Mesenteric fat pad (tissue), 1 donor: ENCODE results near the gene RNU1-3. TPM values are rescaled to one million over a fixed set of nuclear protein-coding genes. Genes with fewer than 3 reads are reported as not detected.
"Not testable (repeated sequence)": the region's sequence is repeated elsewhere in the genome, so short reads cannot be mapped to it uniquely, and the experiment has no call there.

Experiments
- DNase-seq: peaks from one replicate; pipeline ENCODE4 v3.0.0-alpha.2; 2020; ENCODE audit warnings: low spot score
- total RNA-seq: library from RNA; stranded (reverse); fragmentation: NEBNext Ultra II Directional; extraction: Animal tissue kit (Norgen Biotek cat#: 25700); gene quantifications from one replicate; pipeline ENCODE4 v1.2.1, GENCODE V29; 2021
- donor health status: DM: yes; HTN: yes; CAD: no.

Gene RNU1-3
- total RNA-seq, 1 donor from 2014 or later: 6,165 TPM

DNA sequence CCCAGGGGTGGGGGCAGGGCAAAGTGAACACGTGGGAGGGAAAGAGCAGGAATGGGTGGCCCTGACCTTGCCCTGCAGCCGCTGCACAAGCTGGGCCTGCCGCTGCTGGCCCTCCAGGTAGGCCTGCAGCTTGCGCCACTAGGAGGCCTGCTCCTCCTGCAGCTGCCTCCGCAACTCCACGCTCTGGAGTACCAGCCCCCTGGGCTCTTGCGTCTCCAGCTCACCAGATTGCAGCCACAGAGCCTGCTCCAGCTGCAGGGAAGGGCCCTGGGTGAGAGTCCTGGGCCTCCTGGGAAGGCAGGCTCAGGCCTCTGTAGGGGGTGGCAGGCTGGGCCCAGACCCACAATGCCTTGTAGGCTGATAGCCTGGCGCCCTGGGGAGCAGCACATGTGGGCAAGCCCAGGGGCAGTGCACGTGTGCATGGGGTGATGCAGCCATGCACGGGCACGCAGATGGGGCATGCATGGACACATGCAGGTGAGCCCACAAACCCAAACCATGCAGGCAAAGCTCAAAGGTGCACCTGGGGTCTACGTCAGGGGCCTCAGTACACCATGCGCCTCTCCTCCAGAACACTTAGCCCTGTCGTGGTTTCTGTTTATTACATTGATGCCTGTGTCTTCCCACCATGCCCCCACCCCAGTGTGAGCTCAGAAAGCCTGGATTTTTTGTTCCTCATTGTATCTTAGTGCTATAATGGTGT is 9.6 kb downstream of the RNU1-3 start:
- DNase-seq: not testable (repeated sequence)

DNA sequence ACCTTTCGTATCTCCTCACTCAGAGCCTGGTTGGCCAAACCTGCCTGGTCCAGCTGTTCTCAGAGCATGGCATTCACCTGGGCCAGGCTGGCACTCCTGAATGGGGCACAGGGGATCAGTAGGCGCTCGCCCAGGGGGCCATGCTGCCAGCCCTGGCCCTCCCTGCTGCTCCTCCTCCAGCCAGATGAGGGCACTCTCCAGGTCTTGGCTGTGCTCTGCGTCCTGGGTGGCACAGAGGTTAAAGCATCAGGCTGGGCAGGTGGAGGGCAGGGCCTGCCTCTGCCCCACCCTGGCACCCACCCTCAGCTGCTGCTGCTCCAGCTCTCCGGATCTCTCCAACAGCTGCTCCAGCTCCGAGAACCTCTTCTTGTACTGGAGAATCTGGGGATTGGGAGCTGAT is 10.2 kb downstream of the RNU1-3 start:
- DNase-seq: not testable (repeated sequence)

DNA sequence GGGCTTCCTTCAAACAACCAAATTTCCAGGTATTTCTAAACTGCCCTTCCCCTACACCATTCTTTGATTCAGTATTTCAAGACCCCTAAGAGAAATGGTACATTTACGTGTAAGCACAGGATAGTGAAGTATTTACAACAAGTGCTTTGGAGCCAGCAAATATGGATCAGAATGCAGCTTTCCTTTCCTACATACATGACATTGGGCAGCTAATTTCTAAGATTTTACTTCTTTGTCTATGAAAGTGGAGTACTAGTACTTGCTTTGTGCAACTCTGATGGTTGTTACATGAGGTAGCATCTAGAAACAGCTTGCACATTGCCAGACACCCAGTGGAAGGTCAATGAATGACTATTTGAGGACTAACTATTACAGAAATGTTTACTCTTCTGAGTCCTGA is 15.2 kb downstream of the RNU1-3 start:
- DNase-seq: not testable (repeated sequence)

DNA sequence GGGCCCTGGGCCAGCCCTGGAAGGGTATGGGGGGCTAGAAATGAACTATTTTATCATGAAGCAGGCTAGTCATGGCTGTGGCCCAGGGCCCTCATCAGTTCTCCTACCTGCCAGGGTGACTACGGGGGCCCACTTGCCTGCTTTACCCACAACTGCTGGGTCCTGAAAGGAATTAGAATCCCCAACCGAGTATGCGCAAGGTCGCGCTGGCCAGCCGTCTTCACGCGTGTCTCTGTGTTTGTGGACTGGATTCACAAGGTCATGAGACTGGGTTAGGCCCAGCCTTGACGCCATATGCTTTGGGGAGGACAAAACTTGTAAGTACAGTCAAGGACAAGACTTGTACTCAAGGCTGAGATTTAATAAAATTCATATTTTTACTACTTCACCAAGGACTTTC is 16.8 kb downstream of the RNU1-3 start:
- peak; percentile 85 for DNase-seq

DNA sequence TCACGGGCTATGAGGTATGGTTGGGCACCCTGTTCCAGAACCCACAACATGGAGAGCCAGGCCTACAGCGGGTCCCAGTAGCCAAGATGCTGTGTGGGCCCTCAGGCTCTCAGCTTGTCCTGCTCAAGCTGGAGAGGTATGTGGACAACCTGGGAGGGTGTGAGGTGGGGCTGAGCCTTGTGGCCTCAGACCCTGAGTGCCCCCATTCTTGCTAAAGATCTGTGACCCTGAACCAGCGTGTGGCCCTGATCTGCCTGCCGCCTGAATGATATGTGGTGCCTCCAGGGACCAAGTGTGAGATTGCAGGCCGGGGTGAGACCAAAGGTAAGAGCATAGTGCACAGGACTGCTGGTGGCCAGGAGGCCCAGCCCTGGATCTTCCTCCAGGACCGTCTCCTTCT is 17.4 kb downstream of the RNU1-3 start:
- peak; percentile 75 for DNase-seq

DNA sequence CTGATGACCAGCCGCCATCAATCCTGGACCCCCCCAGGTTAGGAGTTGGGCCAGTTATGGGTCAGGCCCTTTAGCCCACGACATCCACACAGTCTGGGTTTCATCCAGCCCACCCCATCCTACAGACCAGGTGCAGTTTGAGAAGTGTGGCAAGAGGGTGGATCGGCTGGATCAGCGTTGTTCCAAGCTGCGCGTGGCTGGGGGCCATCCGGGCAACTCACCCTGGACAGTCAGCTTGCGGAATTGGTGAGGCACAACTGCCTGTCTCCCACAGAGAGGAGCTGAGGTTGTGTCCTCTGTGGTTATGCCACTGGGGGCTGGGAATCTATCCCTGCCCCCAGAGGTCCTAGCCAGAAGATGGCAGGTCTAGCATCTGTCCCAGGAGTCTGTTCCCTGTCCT is 18.0 kb downstream of the RNU1-3 start:
- DNase-seq: peak; percentile 89

DNA sequence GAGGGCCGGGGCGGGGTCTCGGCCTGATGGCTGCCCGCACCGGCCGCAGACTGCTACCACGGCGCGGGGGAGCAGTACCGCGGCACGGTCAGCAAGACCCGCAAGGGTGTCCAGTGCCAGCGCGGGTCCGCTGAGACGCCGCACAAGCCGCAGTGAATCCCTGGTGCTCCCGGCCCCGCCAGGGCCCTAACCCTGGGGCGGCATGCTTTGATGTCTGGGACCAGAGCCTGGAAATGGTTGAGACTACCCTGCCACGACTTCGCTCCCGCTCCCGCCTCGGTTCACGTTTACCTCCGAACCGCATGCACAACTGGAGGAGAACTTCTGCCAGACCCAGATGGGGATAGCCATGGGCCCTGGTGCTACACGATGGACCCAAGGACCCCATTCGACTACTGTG is 18.5 kb downstream of the RNU1-3 start:
- peak; percentile 87 for DNase-seq

DNA sequence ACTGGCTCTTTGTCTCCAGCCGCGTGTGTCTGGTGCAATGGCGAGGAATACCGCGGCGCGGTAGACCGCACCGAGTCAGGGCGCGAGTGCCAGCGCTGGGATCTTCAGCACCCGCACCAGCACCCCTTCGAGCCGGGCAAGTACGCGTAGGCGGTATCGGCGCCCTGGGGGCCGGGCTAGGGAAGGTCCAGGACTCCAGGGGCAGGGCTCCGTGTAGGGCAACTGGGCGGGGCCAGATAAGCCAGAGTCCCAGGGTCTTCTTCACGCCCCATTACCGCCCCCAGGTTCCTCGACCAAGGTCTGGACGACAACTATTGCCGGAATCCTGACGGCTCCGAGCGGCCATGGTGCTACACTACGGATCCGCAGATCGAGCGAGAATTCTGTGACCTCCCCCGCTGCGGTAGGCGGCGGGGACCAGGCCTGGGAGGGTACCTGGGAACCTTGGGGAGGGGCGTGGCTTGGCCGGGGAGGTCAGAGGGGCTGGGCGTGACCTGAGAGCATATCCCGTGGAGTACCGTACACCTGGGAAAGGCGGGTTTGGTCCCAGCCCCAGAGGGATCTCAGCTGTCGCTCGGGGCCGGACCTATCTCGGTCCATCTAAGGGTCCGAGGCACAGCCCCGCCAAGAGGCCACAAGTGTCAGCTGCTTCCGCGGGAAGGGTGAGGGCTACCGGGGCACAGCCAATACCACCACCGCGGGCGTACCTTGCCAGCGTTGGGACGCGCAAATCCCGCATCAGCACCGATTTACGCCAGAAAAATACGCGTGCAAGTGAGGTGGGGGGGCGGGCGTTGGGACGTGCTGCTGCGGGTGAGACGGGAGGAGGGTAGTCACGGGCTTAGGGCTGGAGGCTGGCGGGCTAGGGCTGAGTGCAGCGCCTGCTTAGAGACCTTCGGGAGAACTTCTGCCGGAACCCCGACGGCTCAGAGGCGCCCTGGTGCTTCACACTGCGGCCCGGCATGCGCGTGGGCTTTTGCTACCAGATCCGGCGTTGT is 19.3 kb downstream of the RNU1-3 start:
- peak; percentile 89 for DNase-seq

DNA sequence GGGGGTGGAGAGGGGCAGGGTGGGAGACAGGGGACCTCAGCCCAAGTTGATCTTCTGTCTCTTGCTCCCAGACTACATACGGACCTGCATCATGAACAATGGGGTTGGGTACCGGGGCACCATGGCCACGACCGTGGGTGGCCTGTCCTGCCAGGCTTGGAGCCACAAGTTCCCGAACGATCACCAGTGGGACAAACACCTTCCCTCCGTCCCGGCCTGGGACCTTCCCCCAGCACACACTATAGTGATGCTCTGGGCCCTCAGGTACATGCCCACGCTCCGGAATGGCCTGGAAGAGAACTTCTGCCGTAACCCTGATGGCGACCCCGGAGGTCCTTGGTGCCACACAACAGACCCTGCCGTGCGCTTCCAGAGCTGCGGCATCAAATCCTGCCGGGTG is 20.0 kb downstream of the RNU1-3 start:
- DNase-seq: peak; percentile 68

DNA sequence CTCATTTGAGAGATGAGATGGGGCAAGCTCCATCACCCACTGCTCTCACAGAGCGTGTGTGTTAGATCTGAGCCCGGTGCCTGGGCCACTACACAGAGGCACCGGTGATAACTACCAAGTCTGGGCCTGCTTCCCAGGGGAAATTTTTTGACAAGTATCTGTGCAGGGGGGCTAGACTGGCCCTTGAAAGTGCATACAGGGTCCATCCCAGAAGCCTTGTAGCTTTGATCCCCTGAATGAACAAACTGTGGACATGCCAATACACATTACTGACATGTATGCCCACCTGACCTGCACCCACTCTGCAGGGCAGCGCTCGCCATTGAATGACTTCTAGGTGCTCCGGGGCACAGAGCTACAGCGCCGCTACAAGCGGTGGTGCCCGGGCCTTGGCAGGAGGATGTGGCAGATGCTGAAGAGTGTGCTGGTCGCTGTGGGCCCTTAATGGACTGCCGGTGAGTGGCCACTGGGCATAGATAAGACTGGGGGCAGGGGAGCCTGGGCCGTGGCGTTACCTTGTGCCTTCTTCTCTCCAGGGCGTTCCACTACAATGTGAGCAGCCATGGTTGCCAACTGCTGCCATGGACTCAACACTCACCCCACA is 20.6 kb downstream of the RNU1-3 start:
- peak; percentile 91 for DNase-seq

DNA sequence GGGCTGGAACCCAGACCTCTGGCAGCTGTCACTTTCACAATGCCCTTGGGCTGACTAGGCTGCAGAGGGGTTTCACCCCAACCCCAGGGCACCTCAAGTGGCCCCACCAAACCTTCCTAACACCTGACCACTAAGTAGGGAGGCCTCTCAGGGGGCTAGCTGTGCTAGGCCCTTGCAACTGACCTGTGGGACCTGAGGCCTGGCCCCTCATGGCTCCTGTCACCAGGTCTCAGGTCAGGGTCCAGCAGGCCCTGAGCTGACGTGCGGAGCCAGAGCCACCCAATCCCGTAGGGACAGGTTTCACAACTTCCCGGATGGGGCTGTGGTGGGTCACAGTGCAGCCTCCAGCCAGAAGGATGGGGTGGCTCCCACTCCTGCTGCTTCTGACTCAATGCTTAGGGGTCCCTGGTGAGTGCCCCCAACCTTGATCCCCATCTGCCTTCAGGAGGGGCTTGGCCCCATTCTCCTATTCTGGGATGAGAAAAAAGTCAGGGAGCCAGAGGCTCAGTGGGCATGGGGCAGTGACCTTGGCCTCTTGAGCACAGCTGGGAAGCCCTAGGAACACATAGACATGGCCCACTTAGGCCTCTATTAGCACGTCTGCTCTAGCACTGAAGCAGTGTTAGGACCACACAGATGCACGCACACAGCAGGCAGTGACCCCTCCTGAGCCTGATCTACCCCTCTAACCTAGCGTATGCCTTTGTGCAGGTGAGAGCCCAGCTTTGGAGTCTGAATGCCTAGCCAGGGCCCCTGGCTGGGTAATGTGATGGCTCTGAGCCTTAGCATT is 21.3 kb downstream of the RNU1-3 start:
- DNase-seq: peak; percentile 92

DNA sequence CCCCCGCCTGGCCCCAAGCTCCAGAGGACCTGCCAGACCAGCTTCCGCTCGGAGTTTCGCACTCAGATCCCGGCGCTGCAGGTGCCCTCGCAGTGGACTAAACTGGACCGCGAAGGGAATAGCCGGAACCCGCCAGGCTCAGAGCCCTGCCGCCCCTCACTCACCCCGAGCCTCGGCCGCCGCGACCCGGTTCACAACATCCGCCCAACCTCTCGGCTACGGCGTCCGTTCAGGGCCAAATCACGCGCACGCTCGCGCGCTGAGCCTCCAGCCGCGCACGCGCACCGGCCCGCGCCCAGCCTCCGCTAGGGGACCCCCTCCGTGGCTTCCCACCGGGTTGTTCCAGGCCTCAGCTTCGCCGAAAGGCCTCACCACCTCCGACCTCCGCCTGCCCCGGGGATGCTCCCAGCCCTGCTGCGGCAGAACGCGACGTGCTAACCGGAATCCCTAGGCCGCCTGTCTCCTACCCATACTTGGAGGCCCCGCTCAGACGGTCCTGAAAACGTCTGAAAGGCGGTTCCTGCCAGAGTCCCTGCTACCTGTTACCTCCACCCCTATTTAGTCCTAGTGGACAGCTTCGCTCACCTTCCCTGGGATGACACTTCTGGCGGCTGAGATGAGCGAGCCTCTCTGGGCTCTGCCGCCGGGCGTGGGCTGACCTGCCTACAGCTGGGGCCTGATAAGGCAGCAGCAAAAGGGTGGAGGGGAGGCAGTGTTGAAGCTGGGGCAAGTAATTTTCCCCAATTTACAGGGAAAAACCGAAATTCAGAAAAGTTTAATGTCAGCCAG is 22.1 kb downstream of the RNU1-3 start:
- DNase-seq: peak; percentile 100

DNA sequence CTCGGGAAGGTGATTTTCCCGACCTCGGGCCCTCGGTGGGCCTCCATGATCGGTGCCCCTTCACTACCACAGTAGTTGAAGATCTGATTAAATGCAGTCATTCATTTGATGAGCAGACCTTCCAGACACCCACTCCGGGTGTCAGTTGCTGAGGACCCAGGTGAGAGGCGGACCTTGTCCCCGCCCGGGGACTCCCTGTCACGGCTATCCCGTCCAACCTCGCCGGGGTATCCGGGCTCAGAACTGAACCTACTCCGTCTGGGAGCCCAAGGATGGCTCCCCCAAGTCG is 22.6 kb downstream of the RNU1-3 start:
- DNase-seq: no peak

DNA sequence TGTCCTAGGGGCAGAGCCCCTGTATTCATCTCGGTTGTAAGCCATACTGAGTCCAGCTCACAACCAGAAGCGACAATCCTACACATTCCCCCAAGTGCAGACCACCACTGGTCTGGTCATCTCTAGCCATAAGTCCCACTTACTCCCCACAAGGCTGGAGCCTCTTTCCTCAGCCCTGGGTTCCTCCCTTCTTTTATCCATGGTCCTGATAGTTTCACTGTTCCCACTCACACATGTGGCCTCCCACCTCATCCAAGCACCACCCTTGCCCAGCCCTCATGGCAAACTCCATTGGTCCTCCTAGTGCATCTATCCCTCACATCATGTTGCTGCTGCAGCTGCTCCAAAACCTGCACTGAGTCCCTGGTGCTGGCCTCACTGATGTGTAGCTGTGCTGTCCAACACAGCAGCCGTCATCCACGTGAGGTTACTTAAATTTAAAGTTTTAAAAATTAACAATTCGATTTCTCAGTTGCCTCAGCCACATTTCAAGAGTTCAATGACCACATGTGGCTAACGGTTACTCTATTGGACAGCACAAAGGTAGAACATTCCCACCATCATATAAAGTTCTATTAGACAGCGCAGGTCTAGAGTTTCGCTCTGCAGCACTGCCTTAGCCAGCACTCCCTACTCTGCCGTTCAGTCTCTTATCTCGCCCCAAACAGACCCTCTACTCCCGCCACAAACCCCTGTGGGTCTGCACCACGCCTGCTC is 23.1 kb downstream of the RNU1-3 start:
- DNase-seq: peak; percentile 90

DNA sequence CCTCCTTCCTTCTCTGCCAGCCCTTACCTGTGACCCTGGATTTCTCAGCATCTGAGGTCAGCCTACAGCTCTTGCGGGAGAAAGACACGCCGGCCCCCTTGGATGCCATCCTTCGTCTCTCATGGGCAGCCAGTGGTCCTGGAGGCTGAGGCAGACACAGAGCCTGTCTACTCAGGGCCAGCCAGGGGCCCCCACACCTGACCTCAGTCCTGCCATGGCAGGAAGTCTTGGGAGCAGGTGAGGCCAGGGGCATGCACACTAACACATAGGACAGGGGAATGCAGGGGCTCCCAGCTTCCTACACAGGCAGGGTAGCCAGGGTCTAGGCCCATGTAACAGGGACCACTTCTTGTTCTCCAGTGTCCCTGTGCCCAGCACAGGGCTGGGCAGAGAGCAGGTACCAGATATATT is 23.7 kb downstream of the RNU1-3 start:
- DNase-seq: peak; percentile 93

DNA sequence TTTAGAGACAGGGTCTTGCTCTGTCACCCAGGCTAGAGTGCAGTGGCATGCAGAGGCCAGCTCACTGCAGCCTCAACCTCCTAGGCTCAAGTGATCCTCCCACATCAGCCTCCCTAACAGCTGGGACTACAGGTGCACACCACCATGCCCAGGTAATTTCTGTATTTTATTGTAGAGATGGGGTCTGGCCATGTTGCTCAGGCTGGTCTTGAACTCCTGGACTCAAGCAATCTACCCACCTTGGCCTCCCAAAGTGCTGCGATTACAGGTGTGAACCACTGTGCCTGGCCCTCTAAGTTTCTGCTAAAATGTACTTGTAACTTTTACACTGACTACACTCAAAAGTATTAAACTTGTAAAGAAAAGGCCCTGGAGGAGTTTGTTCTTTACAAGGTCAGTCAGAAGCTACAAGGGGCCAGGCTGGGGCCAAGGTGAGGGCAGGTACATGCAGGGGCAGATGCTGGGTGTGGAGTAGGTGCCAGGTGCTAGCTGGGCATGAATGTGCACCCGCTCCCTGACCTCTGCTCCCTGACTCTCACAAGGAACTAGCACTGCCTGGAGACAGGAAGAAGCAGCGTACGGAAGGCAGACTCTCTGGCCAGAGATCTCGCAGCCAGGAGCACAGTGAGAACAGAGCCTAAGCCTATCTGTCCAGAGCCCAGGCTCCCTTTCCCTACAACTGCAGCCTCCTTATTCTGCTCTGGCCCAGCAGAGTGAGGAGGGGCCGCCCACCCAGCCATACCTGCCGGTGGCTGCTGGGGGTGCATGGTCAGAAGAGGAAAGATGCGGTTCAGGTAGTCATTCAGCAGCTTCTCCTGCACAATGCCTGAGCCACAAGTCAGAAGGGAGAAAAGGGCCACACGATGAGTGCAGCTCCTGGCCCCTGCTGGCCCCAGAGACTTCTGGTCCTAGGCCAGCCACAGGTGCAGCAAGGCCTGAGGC is 24.5 kb downstream of the RNU1-3 start:
- DNase-seq: peak; percentile 89

DNA sequence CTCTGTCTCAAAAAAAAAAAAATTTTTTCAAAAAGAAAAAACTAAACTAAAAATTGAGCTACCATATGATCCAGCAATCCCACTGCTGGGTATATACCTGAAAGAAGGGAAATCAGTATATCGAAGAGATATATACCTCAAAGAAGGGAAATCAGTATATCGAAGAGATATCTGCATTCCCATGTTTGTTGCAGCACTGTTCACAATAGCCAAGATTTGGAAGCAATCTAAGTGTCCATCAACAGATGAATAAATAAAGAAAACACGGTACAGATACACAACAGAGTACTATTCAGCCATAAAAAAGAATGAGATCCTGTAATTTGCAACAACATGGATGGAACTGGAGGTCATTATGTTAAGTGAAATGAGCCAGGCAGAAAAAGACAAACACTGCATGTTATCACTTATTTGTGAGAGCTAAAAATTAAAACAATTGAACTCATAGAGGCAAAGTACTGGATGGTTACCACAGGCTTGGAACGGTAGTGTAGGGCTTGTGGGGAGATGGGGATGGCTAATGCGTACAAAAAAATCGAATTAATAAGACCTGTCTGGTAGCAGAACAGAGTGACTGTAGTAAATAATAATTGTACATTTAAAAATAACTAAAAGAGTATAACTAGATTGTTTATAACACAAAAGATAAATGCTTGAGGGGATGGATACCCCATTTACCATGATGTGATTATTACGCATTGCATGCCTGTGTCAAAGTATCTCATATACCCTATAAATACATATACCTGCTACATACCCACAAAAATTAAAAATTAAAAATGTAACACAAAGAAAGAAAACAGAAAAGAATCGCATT is 25.4 kb downstream of the RNU1-3 start:
- DNase-seq: not testable (repeated sequence)
